Measurements from ENCODE around the gene PRELP. TPM values are rescaled to one million over a fixed set of nuclear protein-coding genes. Genes with fewer than 3 reads are reported as not detected.

Gene PRELP
- total and polyA plus RNA-seq, 11 donors = 3.6 to 61.9 (median 13.6) TPM

GRCh38 chr1:203439131-203439730 is 36.4 kb upstream of the PRELP start:
- Histone ChIP-seq H3K27me3 (no peaks in the 10 kb centered on the region), H3K4me1 (peaks cover 0 to 45% (median 13%) of the 10 kb centered on the region in 12 donors), H3K36me3 (no peaks in the 10 kb centered on the region), H3K4me3 (no peak overlapping the region), H3K9me3 (no peaks in the 10 kb centered on the region), H3K27ac (peak overlapping the region in 3 of 12 donors; percentile 58 to 77 (median 66))
- TF ChIP-seq CTCF (IDR thresholded peaks at IDR 0.05) (no peak), POLR2A (IDR thresholded peaks at IDR 0.05) (no peak)
- 73 to 78% (median 76%) methylated on average over 6 of the region's 6 CpGs for WGBS, 4 donors
- no peak for DNase-seq
- no peak for ATAC-seq
- intact Hi-C loops (cut with DNase I) = no loop called here

- ATAC-seq (peak; percentile 92 to 97 (median 94)), DNase-seq (peak; percentile 70 to 85 (median 78))
- H3K4me3 ChIP-seq = no peak overlapping the region
- H3K27me3 ChIP-seq = no peaks in the 10 kb centered on the region
- H3K9me3 ChIP-seq = peaks cover 0 to 14% (median 2%) of the 10 kb centered on the region in 12 donors
- no peaks in the 10 kb centered on the region for H3K36me3 ChIP-seq
- H3K4me1 ChIP-seq = peaks cover 0 to 45% (median 13%) of the 10 kb centered on the region in 12 donors
- intact Hi-C loops (cut with DNase I) = loop anchor here (1.0 to 5.0 kb wide), 11 partner anchors 46 to 168 kb away; no protein-coding TSS in a partner anchor
- 9 to 14% (median 12%) methylated on average over 7 of the region's 7 CpGs for WGBS, 4 donors
- peak overlapping the region in 6 of 12 donors; percentile 1 to 77 (median 52) for H3K27ac ChIP-seq
- no peak for TF ChIP-seq POLR2A (IDR thresholded peaks at IDR 0.05)
- peak; percentile 40 to 76 (median 64) for TF ChIP-seq CTCF (IDR thresholded peaks at IDR 0.05)
Measured at GRCh38 chr1:203440771-203441170, 34.8 kb upstream of the PRELP start.

- Histone ChIP-seq H3K9me3 (peaks cover 0 to 19% (median 2%) of the 10 kb centered on the region in 12 donors), H3K4me3 (no peak overlapping the region), H3K36me3 (no peaks in the 10 kb centered on the region), H3K27me3 (no peaks in the 10 kb centered on the region), H3K27ac (peak overlapping the region in 6 of 12 donors; percentile 45 to 77 (median 54)), H3K4me1 (peaks cover 0 to 45% (median 13%) of the 10 kb centered on the region in 12 donors)
- intact Hi-C loops (cut with DNase I) = loop anchor here (1.0 to 5.0 kb wide), 9 partner anchors 45 to 169 kb away; no protein-coding TSS in a partner anchor
- TF ChIP-seq POLR2A (IDR thresholded peaks at IDR 0.05) (no peak), CTCF (IDR thresholded peaks at IDR 0.05) (no peak)
- DNase-seq = no peak
- no peak for ATAC-seq
- WGBS, 4 donors = 79 to 85% (median 81%) methylated on average over 9 of the region's 9 CpGs
Measured at GRCh38 chr1:203441766-203442165, 33.8 kb upstream of the PRELP start.

- ATAC-seq = peak in 3 of 4 donors; percentile 8 to 57 (median 53)
- H3K4me3 ChIP-seq = no peak overlapping the region
- H3K4me1 ChIP-seq = peaks cover 0 to 46% (median 16%) of the 10 kb centered on the region in 12 donors
- DNase-seq = peak in 2 of 5 donors; percentile 44 to 54
- intact Hi-C loops (cut with DNase I) = loop anchor here in 5 of 10 donors (5.0 kb wide), 3 partner anchors 44 to 171 kb away; no protein-coding TSS in a partner anchor
- peaks cover 0 to 19% (median 2%) of the 10 kb centered on the region in 12 donors for H3K9me3 ChIP-seq
- TF ChIP-seq POLR2A (IDR thresholded peaks at IDR 0.05) = no peak
- TF ChIP-seq CTCF (IDR thresholded peaks at IDR 0.05) = no peak
- H3K27ac ChIP-seq = peak overlapping the region in 7 of 12 donors; percentile 41 to 77 (median 55)
- no peaks in the 10 kb centered on the region for H3K27me3 ChIP-seq
- WGBS, 4 donors = 66 to 77% (median 73%) methylated on average over 7 of the region's 7 CpGs
- H3K36me3 ChIP-seq = no peaks in the 10 kb centered on the region
Measured at GRCh38 chr1:203442821-203443220, 32.8 kb upstream of the PRELP start.
